ENCODE data around the gene YIPF2. TPM values are rescaled to one million over a fixed set of nuclear protein-coding genes. Genes with fewer than 3 reads are reported as not detected.

Gene YIPF2
- total and polyA plus RNA-seq, 4 donors: 30.1 to 41.8 (median 38.8) TPM

- Histone ChIP-seq H3K4me3 (ENCODE audit: low read length in 2 of 2) (no peak overlapping the region), H3K9me3 (ENCODE audit: control insufficient read depth, low read length) (no peaks in the 10 kb centered on the region), H3K36me3 (ENCODE audit: control insufficient read depth in 1 of 2, insufficient read depth in 2 of 2, low read length in 1 of 2) (peaks cover 0 to 4% of the 10 kb centered on the region in 2 donors), H3K4me1 (ENCODE audit: control insufficient read depth in 1 of 2, insufficient read depth in 2 of 2, low read length in 2 of 2) (no peaks in the 10 kb centered on the region), H3K27me3 (ENCODE audit: control insufficient read depth in 1 of 2, insufficient read depth in 2 of 2, low read length in 1 of 2) (no peaks in the 10 kb centered on the region), H3K27ac (ENCODE audit: low read depth in 1 of 2, low read length in 2 of 2) (no peak overlapping the region)
- DNase-seq (no peak), ATAC-seq (ENCODE audit: low FRiP score) (no peak)
- 93 to 94% methylated on average over 17 of the region's 17 CpGs for WGBS, 2 donors
- intact Hi-C loops (cut with DNase I): no loop called here
Observed at GRCh38 chr19:10908380-10908960, 20.0 kb downstream of the YIPF2 start.

GRCh38 chr19:10907925-10908324 lies 20.5 kb downstream of the YIPF2 start:
- intact Hi-C loops (cut with DNase I): no loop called here
- H3K4me3 ChIP-seq (ENCODE audit: low read length in 2 of 2): no peak overlapping the region
- H3K4me1 ChIP-seq (ENCODE audit: control insufficient read depth in 1 of 2, insufficient read depth in 2 of 2, low read length in 2 of 2): no peaks in the 10 kb centered on the region
- DNase-seq (peak in 1 of 2 donors; percentile 37), ATAC-seq (ENCODE audit: low FRiP score) (no peak)
- no peaks in the 10 kb centered on the region for H3K9me3 ChIP-seq (ENCODE audit: control insufficient read depth, low read length)
- no peak overlapping the region for H3K27ac ChIP-seq (ENCODE audit: low read depth in 1 of 2, low read length in 2 of 2)
- no peaks in the 10 kb centered on the region for H3K27me3 ChIP-seq (ENCODE audit: control insufficient read depth in 1 of 2, insufficient read depth in 2 of 2, low read length in 1 of 2)
- WGBS, 2 donors: 88 to 93% methylated on average over 14 of the region's 14 CpGs
- peaks cover 0 to 4% of the 10 kb centered on the region in 2 donors for H3K36me3 ChIP-seq (ENCODE audit: control insufficient read depth in 1 of 2, insufficient read depth in 2 of 2, low read length in 1 of 2)

GRCh38 chr19:10899151-10899653 lies 29.2 kb downstream of the YIPF2 start:
- Histone ChIP-seq H3K4me3 (ENCODE audit: low read length in 2 of 2) (no peak overlapping the region), H3K27ac (ENCODE audit: low read depth in 1 of 2, low read length in 2 of 2) (no peak overlapping the region), H3K9me3 (ENCODE audit: control insufficient read depth, low read length) (no peaks in the 10 kb centered on the region), H3K4me1 (ENCODE audit: control insufficient read depth in 1 of 2, insufficient read depth in 2 of 2, low read length in 2 of 2) (no peaks in the 10 kb centered on the region), H3K36me3 (ENCODE audit: control insufficient read depth in 1 of 2, insufficient read depth in 2 of 2, low read length in 1 of 2) (no peaks in the 10 kb centered on the region), H3K27me3 (ENCODE audit: control insufficient read depth in 1 of 2, insufficient read depth in 2 of 2, low read length in 1 of 2) (no peaks in the 10 kb centered on the region)
- 19 to 26% methylated on average over 10 of the region's 10 CpGs for WGBS, 2 donors
- ATAC-seq (ENCODE audit: low FRiP score) (no peak), DNase-seq (peak in 1 of 2 donors; percentile 66)
- intact Hi-C loops (cut with DNase I): no loop called here

GRCh38 chr19:10898633-10899032 lies 29.8 kb downstream of the YIPF2 start:
- DNase-seq: no peak
- no peak overlapping the region for H3K27ac ChIP-seq (ENCODE audit: low read depth in 1 of 2, low read length in 2 of 2)
- H3K27me3 ChIP-seq (ENCODE audit: control insufficient read depth in 1 of 2, insufficient read depth in 2 of 2, low read length in 1 of 2): no peaks in the 10 kb centered on the region
- H3K4me3 ChIP-seq (ENCODE audit: low read length in 2 of 2): no peak overlapping the region
- no peak for ATAC-seq (ENCODE audit: low FRiP score)
- H3K36me3 ChIP-seq (ENCODE audit: control insufficient read depth in 1 of 2, insufficient read depth in 2 of 2, low read length in 1 of 2): no peaks in the 10 kb centered on the region
- H3K9me3 ChIP-seq (ENCODE audit: control insufficient read depth, low read length): no peaks in the 10 kb centered on the region
- intact Hi-C loops (cut with DNase I): no loop called here
- 62 to 66% methylated on average over 10 of the region's 10 CpGs for WGBS, 2 donors
- H3K4me1 ChIP-seq (ENCODE audit: control insufficient read depth in 1 of 2, insufficient read depth in 2 of 2, low read length in 2 of 2): no peaks in the 10 kb centered on the region

- 76% methylated on average over 7 of the region's 7 CpGs for WGBS, 2 donors
- H3K27me3 ChIP-seq (ENCODE audit: control insufficient read depth in 1 of 2, insufficient read depth in 2 of 2, low read length in 1 of 2): no peaks in the 10 kb centered on the region
- no peak overlapping the region for H3K4me3 ChIP-seq (ENCODE audit: low read length in 2 of 2)
- no peak for DNase-seq
- H3K36me3 ChIP-seq (ENCODE audit: control insufficient read depth in 1 of 2, insufficient read depth in 2 of 2, low read length in 1 of 2): no peaks in the 10 kb centered on the region
- no peaks in the 10 kb centered on the region for H3K9me3 ChIP-seq (ENCODE audit: control insufficient read depth, low read length)
- H3K4me1 ChIP-seq (ENCODE audit: control insufficient read depth in 1 of 2, insufficient read depth in 2 of 2, low read length in 2 of 2): no peaks in the 10 kb centered on the region
- H3K27ac ChIP-seq (ENCODE audit: low read depth in 1 of 2, low read length in 2 of 2): no peak overlapping the region
- ATAC-seq (ENCODE audit: low FRiP score): no peak
- intact Hi-C loops (cut with DNase I): no loop called here
Observed at GRCh38 chr19:10896851-10897526, 31.4 kb downstream of the YIPF2 start.

- H3K9me3 ChIP-seq (ENCODE audit: control insufficient read depth, low read length): no peaks in the 10 kb centered on the region
- no peaks in the 10 kb centered on the region for H3K27me3 ChIP-seq (ENCODE audit: control insufficient read depth in 1 of 2, insufficient read depth in 2 of 2, low read length in 1 of 2)
- DNase-seq (no peak), ATAC-seq (ENCODE audit: low FRiP score) (no peak)
- no peaks in the 10 kb centered on the region for H3K4me1 ChIP-seq (ENCODE audit: control insufficient read depth in 1 of 2, insufficient read depth in 2 of 2, low read length in 2 of 2)
- no peaks in the 10 kb centered on the region for H3K36me3 ChIP-seq (ENCODE audit: control insufficient read depth in 1 of 2, insufficient read depth in 2 of 2, low read length in 1 of 2)
- H3K4me3 ChIP-seq (ENCODE audit: low read length in 2 of 2): no peak overlapping the region
- intact Hi-C loops (cut with DNase I): no loop called here
- H3K27ac ChIP-seq (ENCODE audit: low read depth in 1 of 2, low read length in 2 of 2): no peak overlapping the region
- WGBS, 2 donors: 87 to 88% methylated on average over 12 of the region's 12 CpGs
Observed at GRCh38 chr19:10895920-10896319, 32.5 kb downstream of the YIPF2 start.

GRCh38 chr19:10895363-10895762 lies 33.1 kb downstream of the YIPF2 start:
- Histone ChIP-seq H3K4me3 (ENCODE audit: low read length in 2 of 2) (no peak overlapping the region), H3K4me1 (ENCODE audit: control insufficient read depth in 1 of 2, insufficient read depth in 2 of 2, low read length in 2 of 2) (no peaks in the 10 kb centered on the region), H3K27ac (ENCODE audit: low read depth in 1 of 2, low read length in 2 of 2) (no peak overlapping the region), H3K36me3 (ENCODE audit: control insufficient read depth in 1 of 2, insufficient read depth in 2 of 2, low read length in 1 of 2) (no peaks in the 10 kb centered on the region), H3K9me3 (ENCODE audit: control insufficient read depth, low read length) (no peaks in the 10 kb centered on the region), H3K27me3 (ENCODE audit: control insufficient read depth in 1 of 2, insufficient read depth in 2 of 2, low read length in 1 of 2) (no peaks in the 10 kb centered on the region)
- WGBS, 2 donors: 87 to 92% methylated on average over 6 of the region's 6 CpGs
- DNase-seq (no peak), ATAC-seq (ENCODE audit: low FRiP score) (no peak)
- intact Hi-C loops (cut with DNase I): no loop called here

- no peaks in the 10 kb centered on the region for H3K9me3 ChIP-seq (ENCODE audit: control insufficient read depth, low read length)
- WGBS, 2 donors: 91 to 94% methylated on average over 7 of the region's 7 CpGs
- H3K36me3 ChIP-seq (ENCODE audit: control insufficient read depth in 1 of 2, insufficient read depth in 2 of 2, low read length in 1 of 2): no peaks in the 10 kb centered on the region
- H3K4me1 ChIP-seq (ENCODE audit: control insufficient read depth in 1 of 2, insufficient read depth in 2 of 2, low read length in 2 of 2): no peaks in the 10 kb centered on the region
- H3K27me3 ChIP-seq (ENCODE audit: control insufficient read depth in 1 of 2, insufficient read depth in 2 of 2, low read length in 1 of 2): no peaks in the 10 kb centered on the region
- intact Hi-C loops (cut with DNase I): no loop called here
- H3K27ac ChIP-seq (ENCODE audit: low read depth in 1 of 2, low read length in 2 of 2): no peak overlapping the region
- ATAC-seq (ENCODE audit: low FRiP score) (no peak), DNase-seq (no peak)
- H3K4me3 ChIP-seq (ENCODE audit: low read length in 2 of 2): no peak overlapping the region
Observed at GRCh38 chr19:10894911-10895213, 33.6 kb downstream of the YIPF2 start.

GRCh38 chr19:10892256-10892655 lies 36.2 kb downstream of the YIPF2 start:
- no peak for ATAC-seq (ENCODE audit: low FRiP score)

More at GRCh38 chr19:10892256-10892655, 36.2 kb downstream of the YIPF2 start:
- Histone ChIP-seq H3K27me3 (ENCODE audit: control insufficient read depth in 1 of 2, insufficient read depth in 2 of 2, low read length in 1 of 2) (no peaks in the 10 kb centered on the region), H3K36me3 (ENCODE audit: control insufficient read depth in 1 of 2, insufficient read depth in 2 of 2, low read length in 1 of 2) (no peaks in the 10 kb centered on the region), H3K4me3 (ENCODE audit: low read length in 2 of 2) (no peak overlapping the region), H3K27ac (ENCODE audit: low read depth in 1 of 2, low read length in 2 of 2) (no peak overlapping the region), H3K4me1 (ENCODE audit: control insufficient read depth in 1 of 2, insufficient read depth in 2 of 2, low read length in 2 of 2) (no peaks in the 10 kb centered on the region), H3K9me3 (ENCODE audit: control insufficient read depth, low read length) (no peaks in the 10 kb centered on the region)
- no peak for DNase-seq
- intact Hi-C loops (cut with DNase I): no loop called here
- WGBS, 2 donors: 84 to 85% methylated on average over 13 of the region's 13 CpGs
